NCI-H2107 (cell line): ENCODE results near the gene ZNF839.
"Not testable (repeated sequence)": the region's sequence is repeated elsewhere in the genome, so short reads cannot be mapped to it uniquely, and the experiment has no call there.

Experiments
- DNase-seq: peaks from one replicate; lab custom pipeline; 2025; lab: John Stamatoyannopoulos, UW

ZNF839 gene

DNA sequence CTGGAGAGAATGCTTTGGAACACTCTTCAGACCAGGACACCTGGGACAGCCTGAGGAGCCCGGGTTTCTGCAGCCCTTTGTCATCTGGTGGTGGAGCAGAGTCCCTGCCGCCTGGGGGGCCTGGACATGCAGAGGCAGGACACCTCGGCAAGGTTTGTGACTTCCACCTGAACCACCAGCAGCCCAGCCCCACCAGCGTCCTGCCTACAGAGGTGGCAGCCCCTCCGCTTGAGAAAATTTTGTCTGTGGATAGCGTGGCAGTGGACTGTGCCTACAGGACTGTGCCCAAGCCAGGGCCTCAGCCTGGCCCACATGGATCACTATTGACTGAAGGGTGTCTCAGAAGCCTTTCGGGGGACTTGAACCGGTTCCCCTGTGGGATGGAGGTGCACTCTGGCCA is 22.0 kb downstream of the ZNF839 start:
- DNase-seq = no peak

DNA sequence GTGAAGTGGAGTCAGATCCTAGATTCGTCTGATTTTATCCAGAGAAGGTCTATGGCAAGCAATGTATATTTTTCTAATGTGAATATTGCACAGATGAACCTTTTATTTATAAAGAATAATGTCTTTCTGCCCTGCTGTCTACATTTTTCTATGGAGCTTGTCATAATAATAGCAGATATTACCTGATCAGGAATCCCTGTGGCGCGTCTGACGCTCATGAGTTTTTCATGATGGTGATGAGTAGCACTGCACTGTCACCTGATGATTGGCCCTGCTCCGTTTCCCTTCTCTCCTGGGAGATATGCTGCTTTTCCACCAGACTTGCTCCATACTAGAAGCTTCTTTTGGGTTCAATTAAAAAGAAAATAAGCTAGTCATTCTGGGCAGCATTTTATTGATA is 22.7 kb downstream of the ZNF839 start:
- DNase-seq = no peak

DNA sequence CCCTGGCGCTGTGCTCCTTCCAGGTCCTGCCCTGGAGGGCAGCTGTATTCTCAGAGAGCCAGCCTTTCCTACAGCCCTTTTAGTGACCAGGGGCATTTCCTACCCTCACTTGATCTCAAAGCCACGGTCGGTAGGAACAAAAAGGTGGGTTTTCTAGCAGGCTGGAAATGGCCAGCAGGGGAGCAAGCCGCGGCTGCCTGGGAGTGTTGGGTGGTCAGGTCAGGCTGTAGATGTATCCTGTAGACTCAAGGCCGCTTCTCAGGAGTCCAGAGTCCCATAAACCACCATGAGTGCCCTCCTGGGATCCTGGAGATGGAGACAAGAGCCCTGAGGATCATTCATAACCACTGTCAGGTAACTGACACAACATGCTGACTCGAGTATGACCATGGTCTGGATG is 24.5 kb downstream of the ZNF839 start:
- DNase-seq = no peak

DNA sequence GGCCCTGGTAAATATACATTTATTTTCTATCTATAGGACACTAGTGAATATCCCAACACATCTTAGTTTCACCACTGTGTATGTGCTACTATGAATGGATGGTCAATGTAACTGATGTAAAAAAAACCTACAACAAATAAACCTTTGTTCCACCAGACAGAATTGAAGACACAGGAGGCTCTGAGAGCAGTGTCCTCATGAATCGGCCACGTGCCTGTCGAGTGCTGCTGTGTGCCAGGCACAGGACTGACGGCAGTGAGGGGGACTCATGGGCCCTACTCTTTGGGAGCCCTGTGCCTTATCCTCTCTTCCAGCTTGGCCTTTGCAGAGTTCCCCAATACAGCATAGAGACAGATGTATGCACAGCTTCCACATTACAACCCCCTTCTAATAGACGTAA is 24.9 kb downstream of the ZNF839 start:
- DNase-seq = no peak

DNA sequence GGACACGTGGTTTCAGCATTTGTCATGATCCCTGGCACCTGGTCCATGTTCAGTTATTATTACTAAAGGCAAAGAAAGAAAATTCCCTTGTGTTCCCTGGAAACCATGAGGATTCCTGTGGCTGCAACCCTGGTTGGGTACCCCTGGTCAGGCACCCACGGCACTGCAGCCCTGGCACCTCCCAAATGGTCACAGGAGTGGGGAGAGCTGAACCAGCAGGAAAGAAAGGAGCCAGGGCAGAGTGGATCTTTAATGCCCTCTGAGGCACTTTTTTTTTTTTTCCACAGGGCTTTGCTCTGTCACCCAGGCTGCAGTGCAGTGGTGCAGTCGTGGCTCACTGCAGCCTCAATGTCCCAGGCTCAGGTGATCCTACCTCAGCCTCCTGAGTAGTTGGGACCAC is 25.7 kb downstream of the ZNF839 start:
- no peak for DNase-seq

DNA sequence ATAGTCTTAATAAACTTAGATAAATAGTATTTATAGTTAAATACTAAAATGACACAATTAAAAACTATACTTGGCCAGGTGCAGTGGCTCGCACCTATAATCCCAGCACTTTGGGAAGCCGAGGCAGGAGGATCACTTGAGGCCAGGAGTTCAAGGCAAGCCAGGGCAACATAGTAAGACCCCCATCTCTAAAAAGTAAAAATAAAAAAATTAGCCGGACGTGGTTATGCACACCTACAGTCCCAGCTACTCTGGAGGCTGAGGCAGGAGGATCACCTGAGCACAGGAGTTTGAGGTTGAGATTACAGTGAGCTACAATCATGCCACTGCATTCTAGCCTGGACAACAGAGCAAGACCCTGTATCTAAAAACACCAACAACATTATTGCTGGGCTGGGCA is 27.1 kb downstream of the ZNF839 start:
- DNase-seq = no peak

DNA sequence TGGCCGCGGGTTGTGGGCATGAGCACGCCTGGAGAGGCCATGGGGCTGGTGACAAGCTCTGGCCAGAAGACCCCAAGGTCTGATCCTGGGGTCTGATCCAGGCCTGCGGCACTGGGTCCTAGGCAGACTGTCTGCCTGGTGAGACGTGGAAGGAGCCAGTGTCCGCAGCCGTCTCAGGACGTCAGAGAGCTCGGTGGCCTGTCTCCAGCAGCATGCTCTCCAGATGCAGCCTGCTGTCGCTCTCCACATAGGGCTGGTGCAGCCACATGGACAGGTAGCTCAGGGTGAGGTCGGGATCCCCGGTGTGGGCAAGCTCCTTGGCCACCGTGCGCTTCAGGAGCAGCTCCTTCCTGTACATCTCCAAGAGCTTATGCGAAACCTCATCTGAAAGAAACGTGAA is 28.8 kb downstream of the ZNF839 start:
- DNase-seq = no peak

DNA sequence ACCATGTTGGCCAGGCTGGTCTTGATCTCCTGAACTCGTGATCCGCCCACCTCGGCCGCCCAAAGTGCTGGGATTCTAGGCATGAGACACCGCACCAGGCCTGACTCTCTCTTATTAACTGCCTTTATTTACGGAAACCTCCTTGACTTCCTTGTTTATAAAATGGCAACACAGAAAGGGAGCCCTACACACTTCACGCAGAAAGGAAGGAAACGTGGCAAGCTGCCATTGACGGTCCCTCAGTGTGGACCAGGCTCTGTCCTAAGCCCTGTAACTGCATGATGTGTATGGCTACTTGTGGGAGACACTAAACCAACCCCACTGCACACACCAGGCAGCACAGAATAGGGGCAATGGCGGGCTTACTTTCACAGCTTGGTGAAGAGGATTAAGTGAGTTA is 31.5 kb downstream of the ZNF839 start:
- DNase-seq = no peak

DNA sequence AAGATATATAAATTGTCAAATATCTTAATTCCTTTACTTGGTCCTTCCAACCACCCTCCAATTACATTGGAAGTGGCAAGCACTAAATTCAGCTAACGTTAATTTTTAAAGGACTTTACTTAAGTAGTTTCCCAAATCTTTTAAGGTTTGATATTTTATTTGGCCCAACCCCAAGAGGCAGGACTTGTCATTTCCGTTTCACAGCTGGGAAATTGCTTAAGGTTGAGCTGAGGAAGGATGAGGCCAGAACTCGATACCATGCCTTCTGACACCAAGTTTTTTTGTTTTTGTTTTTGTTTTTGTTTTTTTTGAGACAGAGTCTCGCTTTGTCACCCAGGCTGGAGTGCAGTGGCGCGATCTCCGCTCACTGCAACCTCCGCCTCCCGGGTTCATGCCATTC is 32.0 kb downstream of the ZNF839 start:
- DNase-seq = not testable (repeated sequence)

DNA sequence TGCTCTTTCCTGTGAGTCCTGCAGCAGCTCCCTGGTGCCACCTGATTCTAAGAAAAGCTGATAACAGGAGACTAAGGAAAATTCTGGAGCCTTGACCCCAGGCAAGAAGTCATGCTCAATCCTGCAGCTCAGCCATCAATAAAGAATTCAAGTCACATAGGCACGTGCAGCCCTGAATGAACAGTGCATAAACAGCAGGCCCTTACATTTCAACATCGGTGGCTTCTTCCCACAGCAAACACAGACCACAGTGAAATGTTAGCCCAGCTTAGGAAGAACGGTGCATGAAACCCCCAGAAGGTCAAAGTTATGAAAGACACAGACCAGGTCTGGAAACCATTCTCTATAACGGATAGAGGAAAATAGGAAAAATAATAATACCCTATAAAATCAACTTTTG is 32.7 kb downstream of the ZNF839 start:
- no peak for DNase-seq

DNA sequence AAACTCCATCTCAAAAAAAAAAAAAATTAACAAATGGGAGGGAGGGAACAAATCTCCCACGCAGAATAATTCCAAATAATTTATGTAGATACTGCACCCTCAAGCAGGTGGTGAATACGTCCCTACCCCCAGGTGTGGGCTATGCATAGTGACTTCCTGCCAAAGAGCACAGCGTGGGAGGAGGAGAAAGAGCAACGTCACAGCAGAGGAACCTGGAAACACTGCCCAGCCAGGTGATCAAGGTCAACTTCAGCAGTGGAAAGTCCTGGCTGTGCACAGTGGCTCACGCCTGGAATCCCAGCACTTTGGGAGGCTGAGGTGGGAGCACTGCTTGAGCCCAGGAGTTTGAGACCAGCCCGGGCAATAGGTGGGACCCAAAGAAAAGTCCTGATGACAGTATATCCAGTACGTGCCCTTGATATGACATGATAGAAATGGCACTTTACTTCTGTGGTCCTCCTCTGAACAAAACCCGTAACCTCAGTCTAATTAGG is 33.6 kb downstream of the ZNF839 start:
- no peak for DNase-seq

DNA sequence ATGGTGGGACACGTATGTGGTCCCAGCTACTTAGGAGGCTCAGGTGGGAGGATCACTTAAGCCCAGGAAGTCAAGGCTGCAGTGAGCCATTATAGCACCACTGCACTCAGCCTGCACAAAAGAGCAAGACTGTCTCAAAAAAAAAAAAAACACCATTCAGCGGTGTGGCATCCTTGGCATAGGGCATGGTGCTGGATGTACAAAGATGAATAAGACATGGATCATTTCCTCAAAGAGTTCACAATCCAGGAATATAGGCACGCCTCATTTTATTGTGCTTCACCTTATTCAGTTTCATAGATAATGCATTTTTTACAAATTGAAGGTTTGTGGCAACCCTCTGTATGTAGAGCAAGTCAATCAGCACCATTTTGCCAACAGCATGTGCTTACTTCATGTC is 36.7 kb downstream of the ZNF839 start:
- DNase-seq = no peak

DNA sequence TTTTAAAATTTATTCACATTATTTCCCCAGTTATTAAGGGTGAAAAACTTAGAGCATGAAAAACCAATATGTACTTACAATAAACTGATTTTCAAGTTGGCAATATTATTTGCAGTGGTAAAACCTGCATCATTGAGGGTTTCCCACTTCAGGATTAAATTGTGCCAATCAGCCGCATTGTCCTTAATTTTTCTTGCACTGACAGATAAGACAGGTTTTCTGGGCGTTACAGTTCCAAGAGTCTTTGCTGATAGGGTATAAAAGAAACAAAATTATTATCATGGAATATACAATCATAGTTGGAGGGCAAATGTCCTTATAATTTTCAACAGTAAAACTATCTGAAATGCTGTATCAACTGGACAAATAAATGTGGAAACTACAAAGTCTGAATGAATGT is 39.8 kb downstream of the ZNF839 start:
- no peak for DNase-seq

DNA sequence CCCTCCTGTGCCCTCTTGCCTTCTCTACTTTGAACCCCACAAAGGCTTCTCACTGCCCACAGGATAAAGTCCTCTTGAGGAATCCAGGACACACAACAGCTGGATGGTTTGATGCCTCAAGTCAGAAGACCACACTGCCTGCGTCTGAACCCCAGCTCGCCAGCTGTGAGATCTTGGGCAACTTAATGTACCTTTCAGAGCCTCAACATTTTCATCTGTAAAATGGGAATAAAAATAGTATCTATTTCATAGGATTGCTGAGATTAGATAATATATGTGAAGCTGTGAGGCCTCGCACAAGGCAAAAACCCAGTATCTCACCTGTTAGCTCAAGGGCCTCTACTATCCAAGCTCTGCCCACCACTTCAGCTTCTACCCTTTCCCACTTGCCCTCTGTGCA is 40.8 kb downstream of the ZNF839 start:
- DNase-seq = no peak

DNA sequence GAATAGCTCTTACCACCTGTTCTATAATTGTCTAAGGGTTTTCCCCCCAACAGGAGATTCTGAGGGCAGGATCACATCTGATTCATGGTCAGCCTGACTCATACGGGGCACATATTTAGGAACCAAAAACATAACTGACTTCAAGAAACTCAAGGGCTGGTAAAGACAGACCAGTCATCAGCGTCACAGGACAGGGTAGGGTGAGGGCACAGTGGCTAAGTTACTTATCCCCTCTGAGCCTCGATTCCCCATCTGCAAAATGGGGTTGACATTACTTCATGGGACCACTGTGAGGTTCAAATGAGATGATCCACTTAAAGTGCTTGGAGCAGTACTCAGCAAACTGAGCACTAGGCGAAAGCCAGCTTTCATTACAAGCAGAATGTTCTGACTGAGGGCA is 42.5 kb downstream of the ZNF839 start:
- no peak for DNase-seq

DNA sequence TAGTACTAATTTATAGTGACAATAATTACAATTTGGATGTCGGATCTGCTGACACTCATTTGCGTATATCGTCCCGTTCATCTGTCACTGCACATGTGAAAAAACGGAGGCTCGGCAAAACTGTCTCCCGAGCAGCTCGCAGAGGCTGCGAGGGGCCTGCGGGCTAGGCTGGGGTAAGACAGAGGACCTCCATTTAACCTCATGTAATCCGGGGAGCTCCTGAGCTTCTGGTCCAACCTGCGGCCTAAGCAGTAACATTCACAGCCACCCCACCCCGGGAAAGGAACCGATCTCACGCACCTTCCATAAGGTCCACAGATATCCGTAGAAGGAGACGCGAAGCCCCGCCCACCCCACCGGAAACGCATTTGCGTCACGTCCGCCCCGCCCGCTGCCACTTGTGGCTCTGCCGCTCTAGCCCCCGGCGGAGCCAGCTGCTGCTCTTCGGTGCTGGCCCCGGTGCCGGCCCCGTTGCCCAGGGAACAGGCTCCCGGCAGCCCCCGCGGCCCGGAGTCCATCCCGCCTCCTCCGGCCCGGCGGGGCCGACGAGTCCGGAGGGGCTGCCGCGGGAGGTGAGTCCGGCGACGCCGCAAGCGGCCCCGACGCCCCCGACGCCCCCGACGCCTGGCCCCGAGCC is 43.1 kb downstream of the ZNF839 start, which contains the start of the genes CINP and TECPR2:
CINP (minus strand) TSS at position 346 of the 637 bp plus-strand sequence; CDS start at position 307, 39 bp downstream.
TECPR2 (plus strand) TSS at position 397 of the 637 bp plus-strand sequence. CDS start 13,781 bp downstream, outside the sequence.
- peak; percentile 97 for DNase-seq

DNA sequence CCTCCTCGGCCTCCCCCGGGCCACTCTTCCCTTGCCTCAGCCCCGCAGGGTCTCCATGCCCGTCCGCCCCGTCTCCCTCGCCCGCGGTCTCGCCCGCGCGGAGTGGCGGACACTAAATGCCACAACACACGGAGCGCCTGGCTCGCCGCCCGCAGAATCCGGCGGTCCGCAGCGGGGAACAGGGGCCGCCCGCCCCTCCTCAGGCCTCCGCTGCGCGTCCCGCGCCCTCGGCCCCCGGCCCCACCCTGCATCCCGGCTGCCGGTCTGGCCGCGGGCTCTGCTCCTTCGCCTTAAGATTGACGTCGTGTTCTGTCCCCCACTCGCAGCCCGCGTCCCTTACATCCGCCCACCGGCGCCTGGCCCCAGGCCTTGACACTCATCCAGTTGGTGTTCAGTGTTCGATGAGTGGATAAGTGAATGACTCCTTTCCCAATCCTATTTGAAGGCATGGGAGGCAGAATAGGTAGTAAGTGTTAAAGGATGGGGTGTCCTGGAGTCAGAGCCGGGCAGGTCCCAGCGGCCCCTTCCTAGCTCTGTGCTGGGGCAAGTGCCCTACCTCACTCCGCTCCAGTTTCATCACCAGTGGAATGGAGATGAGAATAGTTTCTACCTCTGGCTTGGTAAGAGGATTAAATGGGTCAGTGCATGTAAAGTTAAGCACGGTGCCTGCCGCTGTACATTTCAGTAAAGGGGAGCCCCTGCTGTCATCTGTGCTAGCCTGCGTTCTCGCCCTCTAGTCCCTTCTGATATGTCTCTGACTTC is 43.8 kb downstream of the ZNF839 start:
- no peak for DNase-seq

DNA sequence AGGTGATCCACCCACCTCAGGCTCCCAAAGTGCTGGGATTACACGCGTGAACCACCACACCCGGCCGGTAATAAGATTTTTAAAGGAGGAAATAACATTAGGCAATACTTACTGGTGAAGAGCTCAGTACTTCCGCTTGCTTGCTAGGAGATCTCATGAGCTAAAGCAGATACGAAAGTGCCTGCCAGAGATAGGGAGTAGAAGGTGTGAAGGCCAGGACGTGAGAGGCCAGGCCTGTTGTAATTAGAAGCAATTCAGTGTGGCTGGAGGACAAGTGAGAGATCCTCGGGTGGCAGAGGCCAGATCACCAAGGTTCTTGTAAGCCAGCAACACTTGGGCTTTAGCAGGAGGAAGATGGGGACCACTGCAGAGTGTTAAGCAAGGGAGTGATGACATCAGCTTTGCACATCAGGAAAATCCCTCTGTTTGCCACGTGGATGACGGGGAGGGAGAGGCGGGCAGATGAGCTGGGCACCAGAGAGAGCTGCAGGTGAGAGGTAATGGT is 50.8 kb downstream of the ZNF839 start:
- no peak for DNase-seq

DNA sequence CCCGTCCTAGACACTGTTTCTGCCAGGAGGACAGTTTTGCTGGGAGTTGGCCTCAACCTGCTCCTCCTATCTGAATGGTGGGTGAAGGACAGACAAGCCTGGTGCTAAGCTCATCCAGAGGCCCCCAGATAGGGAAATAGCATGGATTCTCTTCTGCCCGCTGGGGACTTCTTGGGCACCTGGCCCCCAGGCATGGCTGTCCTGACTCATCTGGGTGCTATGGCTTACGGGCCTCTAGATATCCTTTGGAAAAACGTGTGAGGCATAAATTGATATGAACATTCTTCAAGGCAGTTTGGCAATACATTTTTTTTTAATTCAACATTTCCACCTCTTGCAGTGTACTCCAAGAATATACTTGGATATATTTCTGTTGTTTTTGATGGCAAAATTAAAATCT is 51.8 kb downstream of the ZNF839 start:
- DNase-seq = no peak

DNA sequence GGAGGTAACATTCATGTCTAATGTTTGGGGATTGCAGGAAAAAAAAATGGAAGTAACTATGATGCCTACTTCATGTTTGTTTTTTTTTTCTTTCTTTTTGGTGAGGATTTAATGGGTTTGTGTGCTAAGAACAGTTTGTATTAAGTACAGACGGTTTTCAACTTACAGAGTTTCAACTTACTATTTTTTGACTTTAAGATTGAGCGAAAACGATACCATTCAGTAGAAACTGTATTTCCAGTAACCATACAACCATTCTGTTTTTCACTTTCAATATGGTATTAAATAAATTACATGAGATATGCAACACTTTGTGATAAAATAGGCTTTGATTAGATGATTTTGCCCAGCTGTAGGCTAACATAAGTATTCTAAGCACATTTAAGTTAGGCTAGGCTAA is 53.6 kb downstream of the ZNF839 start:
- no peak for DNase-seq

DNA sequence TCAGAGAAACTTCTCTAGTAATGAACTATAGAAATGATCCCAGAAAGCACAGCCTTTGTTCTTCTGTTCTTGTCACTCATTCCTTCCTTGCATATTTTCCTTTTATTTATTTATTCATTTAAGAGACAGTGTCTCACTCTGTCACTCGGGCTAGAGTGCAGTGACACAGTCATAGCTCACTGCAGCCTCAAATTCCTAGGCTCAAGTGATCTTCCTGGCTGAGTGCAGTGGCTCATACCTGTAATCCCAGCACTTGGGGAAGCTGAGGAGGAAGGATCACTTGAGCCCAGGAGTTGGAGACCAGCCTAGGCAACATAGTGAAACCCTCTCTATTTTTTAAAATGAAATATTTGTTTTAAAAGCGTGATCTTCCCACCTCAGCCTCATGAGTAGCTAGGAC is 54.7 kb downstream of the ZNF839 start:
- no peak for DNase-seq

DNA sequence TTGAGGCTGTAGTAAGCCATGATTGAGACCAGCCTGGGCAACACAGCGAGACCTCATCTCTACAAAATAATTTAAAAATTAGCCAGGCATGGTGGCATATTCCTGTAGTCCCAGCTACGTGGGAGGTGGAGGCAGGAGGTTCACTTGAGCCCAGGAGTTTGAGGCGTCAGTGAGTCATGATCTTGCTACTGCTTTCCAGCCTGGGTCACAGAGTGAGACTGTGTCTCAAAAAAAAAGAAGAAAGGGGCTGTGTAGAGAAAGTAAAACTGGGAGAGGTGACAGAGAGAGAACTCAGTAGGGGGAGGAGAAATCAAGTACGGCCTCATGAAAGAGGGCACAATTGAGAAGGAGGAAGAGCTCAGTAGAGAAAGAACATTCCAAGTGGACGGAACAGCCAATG is 55.6 kb downstream of the ZNF839 start:
- no peak for DNase-seq

DNA sequence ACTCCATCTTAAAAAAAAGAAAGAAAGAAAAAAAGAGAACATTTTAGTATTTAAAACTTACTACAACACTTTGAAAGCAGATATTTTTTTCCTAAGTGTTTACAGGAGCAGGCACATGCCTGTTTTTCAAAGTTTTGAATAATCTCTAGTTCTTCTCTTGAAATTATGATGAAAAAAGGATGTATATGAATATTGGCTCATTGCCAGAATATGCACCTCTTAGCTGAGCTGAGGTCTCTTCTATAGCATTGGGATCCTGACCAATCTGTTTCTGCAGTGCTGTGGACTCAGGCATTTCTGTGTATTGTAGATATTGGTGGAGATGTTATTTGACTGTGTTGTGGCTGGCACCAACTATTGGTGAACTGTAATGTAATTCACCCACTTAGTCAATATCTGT is 58.1 kb downstream of the ZNF839 start:
- no peak for DNase-seq
